Caco-2 (cell line): ENCODE results near the gene VAT1. TPM values are rescaled to one million over a fixed set of nuclear protein-coding genes. Genes with fewer than 3 reads are reported as not detected.

Experiments
- BruUV-seq: library from RNA; stranded (reverse); fragments of 400-500 nt; replicated peaks from 2 replicates; lab custom pipeline; 2021; lab: Mats Ljungman, UMichigan
- CTCF ChIA-PET: fragments of 300-600 bp; sonication (Branson Sonifier 250); formaldehyde crosslinking; loops from one replicate; lab custom pipeline; 2022; ENCODE audit warnings: antibody characterized with exemption; lab: Charles Lee
- POLR2A ChIA-PET: fragments of 300-600 bp; sonication (Branson Sonifier 250); formaldehyde crosslinking; loops from one replicate; lab custom pipeline; 2022; ENCODE audit warnings: antibody characterized with exemption; lab: Charles Lee
- DNase-seq, 2 experiments: peaks; one replicate each; pipeline versions ENCODE4 v3.0.0 to v3.0.0-alpha.2; 2020 to 2022
- H3K27me3 ChIP-seq: replicated peaks from 2 replicates; pipeline ENCODE4 v1.6.0; 2011; ENCODE audit warnings: low read length; ENCODE audit not compliant: control insufficient read depth, insufficient read depth
- H3K36me3 ChIP-seq: 2 replicates; pipeline ENCODE4 v1.5.1; 2011; ENCODE audit warnings: low read length; ENCODE audit not compliant: control insufficient read depth, insufficient read depth
- H3K4me1 ChIP-seq: fragments of 250-450 bp; sonication (Bioruptor Pico); 2 replicates; pipeline ENCODE4 v1.5.1; 2020; ENCODE audit warnings: mild to moderate bottlenecking
- H3K4me3 ChIP-seq: 2 replicates; pipeline ENCODE4 v1.5.1; 2011; ENCODE audit warnings: low read depth, mild to moderate bottlenecking, control low read depth, low read length
- H3K9me3 ChIP-seq: fragments of 250-450 bp; sonication (Bioruptor Pico); 2 replicates; pipeline ENCODE4 v1.5.1; 2020; ENCODE audit warnings: mild to moderate bottlenecking, moderate library complexity
- H3K27ac Mint-ChIP-seq: one replicate; pipeline ENCODE4 v1.8.0; 2022; ENCODE audit warnings: mixed read lengths; ENCODE audit not compliant: unreplicated experiment
- H3K27me3 Mint-ChIP-seq: one replicate; pipeline ENCODE4 v1.8.0; 2022; ENCODE audit warnings: mixed read lengths; ENCODE audit not compliant: insufficient read depth, unreplicated experiment
- H3K36me3 Mint-ChIP-seq: one replicate; pipeline ENCODE4 v1.8.0; 2022; ENCODE audit warnings: mild to moderate bottlenecking, mixed read lengths; ENCODE audit not compliant: insufficient read depth, unreplicated experiment
- H3K4me1 Mint-ChIP-seq: one replicate; pipeline ENCODE4 v1.8.0; 2022; ENCODE audit warnings: low read depth, mixed read lengths; ENCODE audit not compliant: unreplicated experiment
- H3K4me3 Mint-ChIP-seq: one replicate; pipeline ENCODE4 v1.8.0; 2022; ENCODE audit warnings: mild to moderate bottlenecking, moderate library complexity, mixed read lengths; ENCODE audit not compliant: unreplicated experiment
- H3K9me3 Mint-ChIP-seq: one replicate; pipeline ENCODE4 v1.8.0; 2022; ENCODE audit warnings: mixed read lengths; ENCODE audit not compliant: unreplicated experiment
- CTCF ChIP-seq, 2 experiments: fragments of 200-600 bp in 1 of 2; IDR thresholded peaks; 1 replicate in 1 of 2; 2 replicates in 1 of 2; pipeline versions ENCODE4 v1.5.1 to v1.8.0; 2011 to 2022; ENCODE audit warnings: antibody characterized with exemption in 1 of 2, control low read depth in 1 of 2, inconsistent platforms in 1 of 2, low read depth in 1 of 2, low read length in 1 of 2, mild to moderate bottlenecking in 1 of 2, moderate library complexity in 1 of 2; ENCODE audit not compliant: insufficient read depth in 1 of 2, severe bottlenecking in 1 of 2, unreplicated experiment in 1 of 2
- intact Hi-C: fragments of 100-400 bp; cut with micrococcal nuclease; formaldehyde crosslinking; loops from one replicate; pipeline ENCODE4 v1.10.0; 2022; ENCODE audit not compliant: unreplicated experiment
- total RNA-seq: library from RNA; stranded (reverse); gene quantifications from 2 replicates; pipeline ENCODE4 v1.2.3, GENCODE V29; 2022

VAT1 gene
- total RNA-seq, 1 experiment from 2014 or later = 236 TPM

GRCh38 chr17:43024407-43025289 is 2.5 kb upstream of the VAT1 start, which contains the start of gene RND2:
Gene RND2, plus strand, starts transcription at chr17:43025231. Its CDS starts 117 bp downstream, at chr17:43025348.
- CTCF ChIA-PET = interaction anchor here (0.5 to 1.5 kb wide), 7 partner anchors 12 to 291 kb away, joined by 3 to 5 read pairs (median 4); partner anchors contain the start of genes BRCA1 and RPL27
- H3K36me3 ChIP-seq = no peaks in the 10 kb centered on the region; the same call in 1 of the 2 replicates
- H3K27me3 Mint-ChIP-seq = no peaks in the 10 kb centered on the region
- POLR2A ChIA-PET = interaction anchor here (1.0 to 1.9 kb wide), 4 partner anchors 27 to 343 kb away, joined by 3 to 17 read pairs (median 9); partner anchors contain the start of genes BRCA1 and RPL27
- H3K36me3 Mint-ChIP-seq = peaks cover 20% of the 10 kb centered on the region
- intact Hi-C loops = loop anchor here (1.0 to 5.0 kb wide), 2 partner anchors 101 to 293 kb away; partner anchors contain the start of gene BRCA1
- H3K4me3 Mint-ChIP-seq = peak within 1 kb of the TSS; percentile 69
- H3K27ac Mint-ChIP-seq = peak within 1 kb of the TSS; percentile 85
- peak within 1 kb of the TSS; percentile 53 for H3K4me3 ChIP-seq
- H3K4me1 ChIP-seq = peaks cover 12% of the 10 kb centered on the region
- peaks cover 2% of the 10 kb centered on the region for H3K4me1 Mint-ChIP-seq
- peak; percentile 34 to 79 for TF ChIP-seq CTCF (IDR thresholded peaks at IDR 0.05; ENCODE audit: insufficient read depth in 1 of 2, low read depth in 1 of 2, low read length in 1 of 2, severe bottlenecking in 1 of 2, unreplicated experiment in 1 of 2)
- DNase-seq = peak; percentile 85 to 88
- H3K9me3 Mint-ChIP-seq = no peaks in the 10 kb centered on the region
- no peaks in the 10 kb centered on the region for H3K9me3 ChIP-seq
- no peaks in the 10 kb centered on the region for H3K27me3 ChIP-seq
- BruUV-seq = no TSS peak

GRCh38 chr17:43020789-43021740 is 1.1 kb downstream of the VAT1 start:
- Histone ChIP-seq H3K4me1 (peaks cover 9% of the 10 kb centered on the region; the same call in 1 of the 2 replicates), H3K36me3 (no peaks in the 10 kb centered on the region; the same call in none of the 2 replicates), H3K27me3 (no peaks in the 10 kb centered on the region), H3K4me3 (peak overlapping the region; percentile 97), H3K9me3 (no peaks in the 10 kb centered on the region)
- TF ChIP-seq CTCF (IDR thresholded peaks at IDR 0.05; ENCODE audit: insufficient read depth in 1 of 2, low read depth in 1 of 2, low read length in 1 of 2, severe bottlenecking in 1 of 2, unreplicated experiment in 1 of 2) = no peak
- Mint-ChIP-seq H3K9me3 (no peaks in the 10 kb centered on the region), H3K4me1 (peaks cover 8% of the 10 kb centered on the region), H3K27me3 (no peaks in the 10 kb centered on the region), H3K4me3 (peak overlapping the region; percentile 98), H3K36me3 (peaks cover 20% of the 10 kb centered on the region), H3K27ac (peak overlapping the region; percentile 93)
- no TSS peak for BruUV-seq
- intact Hi-C loops = loop anchor here (5.0 kb wide), 1 partner anchor 296 kb away; no protein-coding TSS in a partner anchor
- ChIA-PET CTCF (interaction anchor here (1.0 to 1.9 kb wide), 3 partner anchors 23 to 191 kb away, joined by 3 to 10 read pairs (median 5); partner anchors contain the start of genes BRCA1, RPL27 and TMEM106A), POLR2A (interaction anchor here (0.8 to 2.5 kb wide), 4 partner anchors 23 to 412 kb away, joined by 3 to 24 read pairs (median 8); partner anchors contain the start of genes RETREG3, RPL27 and TUBG1)
- DNase-seq = peak; percentile 74 to 76
